Osteoblast (primary cell): ENCODE results near the gene MECP2. TPM values are rescaled to one million over a fixed set of nuclear protein-coding genes. Genes with fewer than 3 reads are reported as not detected.

Experiments used
- DNase-seq: peaks from one replicate; pipeline ENCODE4 v3.0.0; 2011; ENCODE audit warnings: low spot score, mixed read lengths; ENCODE audit not compliant: insufficient read length; ENCODE audit errors: missing footprints
- H2AFZ ChIP-seq: 2 replicates; pipeline ENCODE4 v1.6.0; 2011; ENCODE audit warnings: mild to moderate bottlenecking, low read length
- H3K27ac ChIP-seq: 2 replicates; pipeline ENCODE4 v1.5.1; 2011; ENCODE audit warnings: mild to moderate bottlenecking, low read depth, low read length, moderate library complexity
- H3K27me3 ChIP-seq: 2 replicates; pipeline ENCODE4 v1.6.0; 2012; ENCODE audit warnings: mild to moderate bottlenecking, control low read depth, inconsistent platforms, low read length, moderate library complexity; ENCODE audit not compliant: insufficient read depth
- H3K36me3 ChIP-seq: 2 replicates; pipeline ENCODE4 v1.5.1; 2011; ENCODE audit warnings: mild to moderate bottlenecking, low read length, control low read depth, moderate library complexity; ENCODE audit not compliant: insufficient read depth
- H3K4me1 ChIP-seq: 2 replicates; pipeline ENCODE4 v1.5.1; 2011; ENCODE audit warnings: mild to moderate bottlenecking, low read length, control low read depth, moderate library complexity; ENCODE audit not compliant: insufficient read depth
- H3K4me2 ChIP-seq: 2 replicates; pipeline ENCODE4 v1.6.0; 2011; ENCODE audit warnings: mild to moderate bottlenecking, low read length; ENCODE audit not compliant: insufficient read depth
- H3K4me3 ChIP-seq: fragments of 200-600 bp; sonication (generic); 3 replicates; pipeline ENCODE4 v1.5.1; 2012; ENCODE audit warnings: mild to moderate bottlenecking, low read length, inconsistent platforms; ENCODE audit not compliant: insufficient read depth
- H3K79me2 ChIP-seq: 2 replicates; pipeline ENCODE4 v1.6.0; 2012; ENCODE audit warnings: mild to moderate bottlenecking, low read length, control low read depth, inconsistent platforms; ENCODE audit not compliant: insufficient read depth
- H3K9me3 ChIP-seq: 2 replicates; pipeline ENCODE4 v1.5.1; 2011; ENCODE audit warnings: low read depth, low read length, control low read depth
- H4K20me1 ChIP-seq: 2 replicates; pipeline ENCODE4 v1.6.0; 2012; ENCODE audit warnings: mild to moderate bottlenecking, low read length, control low read depth; ENCODE audit not compliant: insufficient read depth
- CTCF ChIP-seq: IDR thresholded peaks from 2 replicates; pipeline ENCODE4 v1.5.1; 2011; ENCODE audit warnings: mild to moderate bottlenecking, low read depth, low read length, moderate library complexity; ENCODE audit errors: extremely low read depth
- total RNA-seq: library from RNA; depleted of rRNA; stranded (reverse); fragments of >200 nt; gene quantifications from 2 replicates; pipeline ENCODE4 v1.2.3, GENCODE V29; 2012

The MECP2 gene
- total RNA-seq, 1 donor: 31.1 TPM

GRCh38 chrX:154013614-154014360 lies 83.7 kb downstream of the MECP2 start:
- peak overlapping the region; percentile 12 for H3K27ac ChIP-seq
- TF ChIP-seq CTCF: peak; percentile 80
- H3K4me1 ChIP-seq: peaks cover 4% of the 10 kb centered on the region
- H3K27me3 ChIP-seq: no peaks in the 10 kb centered on the region
- peaks cover 5% of the 10 kb centered on the region for H4K20me1 ChIP-seq
- H3K36me3 ChIP-seq: peaks cover 50% of the 10 kb centered on the region
- H3K79me2 ChIP-seq: peaks cover 33% of the 10 kb centered on the region
- no peak overlapping the region for H3K4me3 ChIP-seq
- H3K9me3 ChIP-seq: no peaks in the 10 kb centered on the region
- H2AFZ ChIP-seq: no peak overlapping the region
- DNase-seq: peak; percentile 96
- no peak overlapping the region for H3K4me2 ChIP-seq

GRCh38 chrX:154013001-154013421 lies 84.5 kb downstream of the MECP2 start:
- TF ChIP-seq CTCF: no peak
- Histone ChIP-seq H3K27ac (no peak overlapping the region), H3K36me3 (peaks cover 49% of the 10 kb centered on the region), H3K4me1 (no peaks in the 10 kb centered on the region), H3K79me2 (peaks cover 25% of the 10 kb centered on the region), H4K20me1 (peaks cover 5% of the 10 kb centered on the region), H3K27me3 (no peaks in the 10 kb centered on the region), H2AFZ (no peak overlapping the region), H3K4me2 (no peak overlapping the region), H3K9me3 (no peaks in the 10 kb centered on the region), H3K4me3 (no peak overlapping the region)
- DNase-seq: peak; percentile 72

DNA sequence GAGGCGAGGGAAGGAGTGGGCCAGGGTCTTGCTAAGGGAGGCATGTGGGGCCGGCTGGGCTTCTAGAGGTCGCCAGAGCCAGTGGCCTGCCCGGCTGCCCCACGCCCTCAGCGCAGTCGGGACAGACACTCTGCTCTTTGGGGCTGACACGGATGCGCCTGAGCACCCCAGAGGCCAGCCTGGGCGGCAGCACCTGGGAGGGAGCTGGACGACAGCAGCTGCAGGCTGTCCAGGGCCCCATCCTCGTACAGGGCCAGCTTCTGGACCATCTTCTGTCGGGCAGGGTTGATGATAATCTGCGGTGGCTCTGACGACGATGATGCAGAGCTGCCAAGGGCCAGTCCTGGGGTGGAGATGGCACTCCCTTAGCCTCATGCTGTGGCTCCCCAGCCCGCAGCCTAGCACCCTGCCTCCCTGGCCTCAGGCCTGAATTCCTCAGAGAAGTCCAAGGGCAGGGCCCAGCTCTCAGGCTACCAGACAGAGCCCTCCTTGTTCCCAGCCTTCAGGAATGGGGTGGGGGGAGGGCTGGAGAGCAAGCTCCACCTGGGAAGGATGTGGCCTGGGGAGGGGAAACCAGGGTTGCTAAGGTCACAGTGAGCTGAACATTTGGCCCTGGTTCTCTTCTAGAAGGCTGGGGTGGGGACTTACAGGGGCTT lies 85.1 kb downstream of the MECP2 start:
- H3K9me3 ChIP-seq: no peaks in the 10 kb centered on the region
- no peak overlapping the region for H3K4me2 ChIP-seq
- H3K4me3 ChIP-seq: no peak overlapping the region
- no peaks in the 10 kb centered on the region for H3K4me1 ChIP-seq
- H3K27ac ChIP-seq: no peak overlapping the region
- peaks cover 45% of the 10 kb centered on the region for H3K36me3 ChIP-seq
- H2AFZ ChIP-seq: no peak overlapping the region
- peaks cover 5% of the 10 kb centered on the region for H4K20me1 ChIP-seq
- no peaks in the 10 kb centered on the region for H3K27me3 ChIP-seq
- DNase-seq: peak; percentile 58
- H3K79me2 ChIP-seq: peaks cover 22% of the 10 kb centered on the region
- TF ChIP-seq CTCF: no peak
